Measurements from ENCODE around the gene ZBTB21.

The ZBTB21 gene

DNA sequence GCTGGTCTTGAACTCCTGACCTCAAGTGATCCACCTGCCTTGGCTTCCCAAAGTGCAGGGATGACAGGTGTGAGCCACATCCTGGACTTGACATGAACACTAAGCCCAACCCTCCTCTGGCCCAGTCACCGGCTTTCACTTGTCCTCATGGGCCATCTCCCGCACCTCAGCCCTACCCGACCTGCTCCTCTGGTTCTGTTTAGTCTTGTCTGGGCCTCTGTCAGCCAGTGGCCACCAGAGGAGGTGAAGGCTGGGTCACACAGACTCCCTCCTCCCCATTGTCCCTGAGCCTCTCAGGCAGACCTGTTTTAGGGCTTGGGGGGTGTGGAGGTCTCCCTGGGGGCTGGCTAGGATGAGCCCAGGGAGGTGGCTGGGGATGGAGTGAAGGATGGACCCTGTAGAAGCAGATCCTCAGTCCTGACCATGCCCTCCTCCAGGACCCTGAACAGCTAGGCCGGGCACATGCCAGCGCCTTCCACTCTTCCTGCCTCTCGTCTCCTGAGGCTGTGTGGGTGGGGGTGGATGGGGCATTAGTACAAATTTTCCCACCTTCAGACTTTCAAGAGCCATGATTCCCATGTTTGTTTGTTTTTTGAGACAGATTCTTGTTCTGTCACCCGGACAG lies 34.8 kb upstream of the ZBTB21 start:
- DNase-seq (ENCODE audit: low spot score), result no peak
- Mint-ChIP-seq H3K36me3 (ENCODE audit: low read depth) (no peaks in the 10 kb centered on the region), H3K27ac (no peak overlapping the region), H3K4me1 (ENCODE audit: low read depth) (no peaks in the 10 kb centered on the region), H3K9me3 (no peaks in the 10 kb centered on the region), H3K4me3 (no peak overlapping the region), H3K27me3 (ENCODE audit: low read depth) (no peaks in the 10 kb centered on the region)

DNA sequence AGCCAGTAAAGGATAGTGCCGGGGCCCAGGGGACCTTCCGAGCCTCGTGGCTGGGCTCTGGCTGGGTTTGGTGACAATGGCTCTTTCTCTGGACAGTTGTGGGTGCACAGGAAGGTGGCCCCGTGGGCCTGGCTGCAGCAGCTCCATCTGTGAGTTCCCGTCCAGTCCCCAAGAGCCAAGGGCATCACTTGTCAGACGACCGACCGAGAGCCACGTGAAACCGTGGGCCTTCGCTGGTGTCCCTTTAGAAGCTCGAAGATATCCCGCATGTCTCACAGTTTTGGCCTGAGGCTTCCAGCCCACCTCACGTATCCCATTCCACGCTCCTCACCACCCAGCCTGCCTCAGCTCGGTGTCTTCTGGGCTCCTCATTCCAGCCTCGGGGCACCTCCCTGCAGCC lies 33.8 kb upstream of the ZBTB21 start:
- no peak overlapping the region for H3K4me3 Mint-ChIP-seq
- no peaks in the 10 kb centered on the region for H3K4me1 Mint-ChIP-seq (ENCODE audit: low read depth)
- no peaks in the 10 kb centered on the region for H3K36me3 Mint-ChIP-seq (ENCODE audit: low read depth)
- H3K9me3 Mint-ChIP-seq, result no peaks in the 10 kb centered on the region
- H3K27me3 Mint-ChIP-seq (ENCODE audit: low read depth), result no peaks in the 10 kb centered on the region
- H3K27ac Mint-ChIP-seq, result no peak overlapping the region
- DNase-seq (ENCODE audit: low spot score), result no peak

DNA sequence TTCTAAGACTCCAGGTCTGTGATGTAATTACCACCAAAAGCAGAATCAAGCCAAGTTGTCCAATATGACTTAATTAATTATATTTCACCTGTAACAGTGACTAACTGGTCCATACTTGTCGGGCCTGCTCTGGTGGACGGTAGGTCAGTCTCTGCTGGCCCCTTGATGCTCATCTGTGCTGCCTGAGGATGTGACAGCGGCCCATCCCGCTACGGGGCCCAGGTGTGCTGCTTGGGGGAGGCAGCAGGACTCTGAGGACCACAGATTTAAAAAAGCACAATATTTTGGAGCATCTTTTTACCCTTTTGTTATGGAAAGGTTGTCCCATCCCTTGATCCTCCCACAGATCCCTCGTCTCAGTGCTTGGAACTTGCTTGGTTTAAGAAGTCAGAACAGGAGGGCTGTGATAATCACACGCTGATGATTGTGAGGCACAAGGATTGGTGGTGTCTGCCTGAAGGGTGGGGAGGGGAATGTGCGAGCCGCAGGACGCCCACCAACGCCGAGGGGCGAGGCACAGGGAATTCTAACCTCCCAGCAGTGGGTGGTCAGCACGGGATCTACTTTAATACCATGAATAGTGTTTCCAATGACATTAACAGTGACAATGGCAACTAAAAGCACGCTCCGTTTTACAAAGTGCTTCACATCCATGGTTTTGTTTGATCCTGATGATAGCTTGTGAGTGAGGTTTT lies 33.2 kb upstream of the ZBTB21 start:
- no peak overlapping the region for H3K27ac Mint-ChIP-seq
- DNase-seq (ENCODE audit: low spot score), result no peak
- H3K4me1 Mint-ChIP-seq (ENCODE audit: low read depth), result no peaks in the 10 kb centered on the region
- H3K36me3 Mint-ChIP-seq (ENCODE audit: low read depth), result no peaks in the 10 kb centered on the region
- no peaks in the 10 kb centered on the region for H3K27me3 Mint-ChIP-seq (ENCODE audit: low read depth)
- H3K4me3 Mint-ChIP-seq, result no peak overlapping the region
- no peaks in the 10 kb centered on the region for H3K9me3 Mint-ChIP-seq

DNA sequence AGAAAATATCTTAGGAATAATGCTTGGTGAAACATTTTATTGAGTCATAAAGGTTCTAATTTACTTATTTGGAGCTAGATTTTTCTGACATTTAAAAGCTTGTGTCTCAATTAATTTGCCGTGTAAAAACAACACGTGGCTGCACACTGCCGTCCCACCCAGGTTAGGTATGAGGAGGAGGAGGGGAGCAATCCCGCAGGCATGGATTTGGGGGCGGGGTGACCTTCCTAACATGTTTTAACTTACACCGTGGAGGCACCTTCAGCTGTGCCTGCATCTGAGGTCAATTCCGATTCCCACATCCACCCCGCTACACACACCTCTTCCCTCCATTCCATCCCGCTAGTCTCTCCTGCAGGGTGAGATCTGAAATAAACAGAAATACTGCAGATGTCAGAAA lies 32.5 kb upstream of the ZBTB21 start:
- Mint-ChIP-seq H3K27me3 (ENCODE audit: low read depth) (no peaks in the 10 kb centered on the region), H3K36me3 (ENCODE audit: low read depth) (no peaks in the 10 kb centered on the region), H3K4me3 (no peak overlapping the region), H3K4me1 (ENCODE audit: low read depth) (no peaks in the 10 kb centered on the region), H3K27ac (no peak overlapping the region), H3K9me3 (no peaks in the 10 kb centered on the region)
- no peak for DNase-seq (ENCODE audit: low spot score)

DNA sequence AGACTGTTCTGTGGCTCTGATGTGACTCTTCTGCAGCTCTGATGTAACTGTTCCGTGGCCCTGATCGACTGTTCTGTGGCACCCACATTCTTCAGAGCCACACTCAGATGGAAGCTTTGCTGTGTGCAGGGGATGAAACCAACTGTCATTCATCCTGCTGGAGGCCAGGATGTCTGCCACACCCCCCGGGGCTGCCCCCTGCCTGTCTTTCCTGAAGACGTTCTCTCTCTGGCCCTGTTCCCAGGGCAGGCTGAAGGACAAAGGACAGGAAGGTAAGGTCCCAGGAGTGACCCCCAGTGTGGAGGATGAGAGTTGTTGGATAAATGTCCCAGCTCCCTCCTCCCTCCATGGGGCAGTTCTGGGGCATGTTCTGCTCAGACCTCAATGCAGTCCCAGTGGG lies 31.6 kb upstream of the ZBTB21 start:
- no peak for DNase-seq (ENCODE audit: low spot score)
- Mint-ChIP-seq H3K4me1 (ENCODE audit: low read depth) (no peaks in the 10 kb centered on the region), H3K9me3 (no peaks in the 10 kb centered on the region), H3K36me3 (ENCODE audit: low read depth) (no peaks in the 10 kb centered on the region), H3K27ac (no peak overlapping the region), H3K27me3 (ENCODE audit: low read depth) (no peaks in the 10 kb centered on the region), H3K4me3 (no peak overlapping the region)

DNA sequence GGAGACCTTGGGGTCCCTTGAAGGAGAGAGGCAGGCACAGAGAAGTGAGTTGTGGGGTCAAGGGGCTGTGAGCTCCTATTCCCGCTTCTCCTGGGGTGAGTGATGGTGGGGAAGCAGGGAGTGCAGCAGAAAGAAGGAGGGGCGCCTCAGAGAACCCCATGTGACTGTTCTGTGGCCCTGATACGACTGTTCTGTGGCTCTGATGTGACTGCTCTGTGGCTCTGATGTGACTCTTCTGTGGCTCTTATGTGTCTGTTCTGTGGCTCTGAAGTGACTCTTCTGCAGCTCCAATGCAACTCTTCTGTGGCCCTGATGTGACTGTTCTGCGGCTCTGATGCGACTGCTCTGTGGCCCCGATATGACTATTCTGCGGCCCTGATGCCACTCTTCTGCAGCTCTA lies 31.1 kb upstream of the ZBTB21 start:
- Mint-ChIP-seq H3K27ac (no peak overlapping the region), H3K9me3 (no peaks in the 10 kb centered on the region), H3K4me3 (no peak overlapping the region), H3K27me3 (ENCODE audit: low read depth) (no peaks in the 10 kb centered on the region), H3K4me1 (ENCODE audit: low read depth) (no peaks in the 10 kb centered on the region), H3K36me3 (ENCODE audit: low read depth) (no peaks in the 10 kb centered on the region)
- no peak for DNase-seq (ENCODE audit: low spot score)

DNA sequence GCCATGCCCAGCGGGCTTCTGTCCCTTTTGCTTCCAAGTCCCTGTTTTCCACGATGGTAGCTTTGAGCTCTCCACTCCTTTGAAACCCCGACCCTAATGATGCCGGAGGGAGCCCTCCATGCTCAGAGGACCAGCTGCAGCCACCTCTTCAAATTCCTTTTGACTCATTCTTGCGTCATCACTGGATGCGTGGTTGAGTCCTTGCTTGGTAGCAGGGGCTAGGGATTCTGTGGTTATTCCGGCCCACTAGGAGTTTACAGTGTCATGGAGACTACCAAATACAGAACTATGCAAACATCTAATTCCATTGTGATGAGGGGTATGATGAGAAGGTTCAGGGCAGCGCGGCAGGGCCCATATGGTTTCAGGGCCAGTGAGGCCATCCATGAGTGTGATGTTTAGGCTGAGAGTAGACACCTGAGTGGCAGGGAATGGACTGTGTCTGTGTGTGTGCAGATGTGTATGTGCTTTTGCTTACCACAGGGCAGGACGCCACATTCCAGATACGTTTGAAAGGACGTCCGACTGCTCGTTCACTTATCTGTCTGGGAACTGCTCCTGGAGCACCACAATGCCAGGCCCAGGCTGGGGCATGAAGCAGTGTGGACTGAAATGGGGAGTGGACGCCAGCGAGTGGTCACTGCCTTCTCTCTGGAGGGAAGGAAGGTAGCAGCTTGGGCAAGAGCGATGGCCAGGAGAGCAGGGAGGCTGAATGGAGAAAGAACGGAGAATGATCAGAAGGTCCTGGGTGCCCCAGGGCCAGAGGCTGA lies 30.4 kb upstream of the ZBTB21 start:
- H3K27ac Mint-ChIP-seq, result no peak overlapping the region
- H3K36me3 Mint-ChIP-seq (ENCODE audit: low read depth), result no peaks in the 10 kb centered on the region
- no peaks in the 10 kb centered on the region for H3K9me3 Mint-ChIP-seq
- H3K4me3 Mint-ChIP-seq, result no peak overlapping the region
- DNase-seq (ENCODE audit: low spot score), result no peak
- H3K4me1 Mint-ChIP-seq (ENCODE audit: low read depth), result no peaks in the 10 kb centered on the region
- H3K27me3 Mint-ChIP-seq (ENCODE audit: low read depth), result no peaks in the 10 kb centered on the region

DNA sequence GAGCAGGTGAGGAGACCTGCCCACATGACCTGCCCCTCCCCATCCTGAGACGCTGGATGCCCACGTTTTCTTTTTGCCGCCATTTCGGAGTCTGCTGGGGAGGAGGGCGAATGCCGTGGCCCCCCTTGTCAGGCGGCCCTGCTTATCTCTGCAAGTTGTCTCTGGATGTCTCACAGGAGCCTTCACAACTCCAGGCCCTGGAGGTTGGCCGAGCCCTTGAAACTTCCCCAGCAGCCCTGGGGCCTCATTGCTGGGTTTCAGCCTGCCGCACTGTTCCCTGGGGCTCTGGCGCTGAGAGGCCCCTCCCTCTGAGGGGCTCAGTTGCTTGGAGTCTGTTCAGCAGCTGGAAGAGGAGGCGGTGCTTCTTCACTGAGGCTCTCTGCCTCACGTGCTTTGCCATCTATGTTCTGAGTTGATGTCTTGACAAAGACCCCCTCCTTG lies 29.8 kb upstream of the ZBTB21 start:
- Mint-ChIP-seq H3K4me3 (no peak overlapping the region), H3K27ac (no peak overlapping the region), H3K36me3 (ENCODE audit: low read depth) (no peaks in the 10 kb centered on the region), H3K27me3 (ENCODE audit: low read depth) (no peaks in the 10 kb centered on the region), H3K9me3 (no peaks in the 10 kb centered on the region), H3K4me1 (ENCODE audit: low read depth) (no peaks in the 10 kb centered on the region)
- DNase-seq (ENCODE audit: low spot score), result no peak

DNA sequence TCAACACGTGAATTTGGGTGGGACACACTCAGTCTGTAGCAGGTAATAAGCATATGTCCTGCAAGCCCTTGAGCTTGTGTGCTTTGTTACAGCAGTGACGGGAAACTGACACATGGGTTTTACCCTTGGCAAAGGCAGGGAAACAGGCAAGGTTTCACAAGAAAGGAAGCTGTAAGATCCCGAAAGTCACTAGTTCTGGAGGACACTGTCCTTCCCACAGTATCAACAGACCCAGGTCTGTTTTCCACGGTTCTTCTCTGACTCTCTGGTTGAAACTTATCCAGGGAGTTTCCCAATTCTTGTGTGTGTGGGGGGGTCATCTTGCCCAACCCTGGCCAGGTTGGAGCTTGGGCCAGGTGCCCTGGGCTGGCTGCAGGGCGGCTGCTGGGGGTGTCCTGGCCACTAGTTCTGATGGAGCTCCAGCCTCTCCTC lies 29.3 kb upstream of the ZBTB21 start:
- Mint-ChIP-seq H3K4me1 (ENCODE audit: low read depth) (no peaks in the 10 kb centered on the region), H3K36me3 (ENCODE audit: low read depth) (no peaks in the 10 kb centered on the region), H3K9me3 (no peaks in the 10 kb centered on the region), H3K4me3 (no peak overlapping the region), H3K27ac (no peak overlapping the region), H3K27me3 (ENCODE audit: low read depth) (no peaks in the 10 kb centered on the region)
- no peak for DNase-seq (ENCODE audit: low spot score)

DNA sequence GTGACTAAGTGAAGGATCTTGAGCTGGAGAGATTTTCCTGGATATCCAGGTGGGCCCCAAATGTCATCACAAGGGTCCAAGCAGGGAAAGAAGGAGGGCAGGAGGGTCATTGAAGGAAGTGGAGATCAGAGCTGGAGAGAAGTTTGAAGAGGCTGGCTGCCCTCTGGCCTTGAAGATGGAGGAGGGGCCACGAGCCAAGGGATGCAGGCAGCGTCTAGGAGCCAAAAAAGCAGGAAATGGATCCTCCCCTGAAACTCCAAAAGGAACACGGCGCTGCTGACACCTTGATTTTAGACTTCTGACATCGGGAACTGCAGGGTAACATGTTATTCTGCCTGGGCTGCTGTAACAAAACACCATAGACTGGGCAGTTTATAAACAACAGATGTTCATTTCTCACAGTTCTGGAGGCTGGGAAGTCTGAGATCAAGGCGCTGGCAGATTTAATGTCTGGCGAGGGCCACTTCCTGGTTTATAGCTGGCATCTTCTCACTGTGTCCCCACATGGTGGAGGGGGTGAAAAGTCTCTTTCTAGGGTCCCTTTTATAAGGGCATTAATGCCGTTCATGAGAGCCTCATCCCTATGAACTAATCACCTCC lies 28.8 kb upstream of the ZBTB21 start:
- no peak for DNase-seq (ENCODE audit: low spot score)
- no peaks in the 10 kb centered on the region for H3K27me3 Mint-ChIP-seq (ENCODE audit: low read depth)
- no peaks in the 10 kb centered on the region for H3K9me3 Mint-ChIP-seq
- no peaks in the 10 kb centered on the region for H3K4me1 Mint-ChIP-seq (ENCODE audit: low read depth)
- no peak overlapping the region for H3K4me3 Mint-ChIP-seq
- H3K27ac Mint-ChIP-seq, result no peak overlapping the region
- H3K36me3 Mint-ChIP-seq (ENCODE audit: low read depth), result no peaks in the 10 kb centered on the region

DNA sequence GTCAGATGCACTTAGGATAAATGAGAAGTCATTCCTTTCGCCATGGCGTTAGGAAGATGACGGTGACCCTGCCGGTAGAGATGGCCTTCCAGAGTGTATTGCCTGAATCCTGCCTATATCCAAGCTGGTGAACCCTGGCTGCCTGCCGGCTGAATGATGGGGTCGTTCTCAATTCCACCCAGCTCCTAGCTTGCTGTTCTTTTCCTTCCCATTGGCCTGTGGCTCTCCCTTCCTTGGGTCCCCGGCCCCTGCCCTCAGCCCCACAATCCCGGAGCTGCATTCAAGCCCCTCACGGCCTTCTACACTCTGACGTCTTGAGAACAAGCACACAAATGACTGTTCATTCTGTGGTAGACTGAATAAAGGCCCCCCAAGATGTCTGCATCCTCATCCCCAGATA lies 28.2 kb upstream of the ZBTB21 start:
- no peak overlapping the region for H3K4me3 Mint-ChIP-seq
- H3K36me3 Mint-ChIP-seq (ENCODE audit: low read depth), result no peaks in the 10 kb centered on the region
- H3K27ac Mint-ChIP-seq, result no peak overlapping the region
- H3K9me3 Mint-ChIP-seq, result no peaks in the 10 kb centered on the region
- H3K4me1 Mint-ChIP-seq (ENCODE audit: low read depth), result no peaks in the 10 kb centered on the region
- no peak for DNase-seq (ENCODE audit: low spot score)
- H3K27me3 Mint-ChIP-seq (ENCODE audit: low read depth), result no peaks in the 10 kb centered on the region

DNA sequence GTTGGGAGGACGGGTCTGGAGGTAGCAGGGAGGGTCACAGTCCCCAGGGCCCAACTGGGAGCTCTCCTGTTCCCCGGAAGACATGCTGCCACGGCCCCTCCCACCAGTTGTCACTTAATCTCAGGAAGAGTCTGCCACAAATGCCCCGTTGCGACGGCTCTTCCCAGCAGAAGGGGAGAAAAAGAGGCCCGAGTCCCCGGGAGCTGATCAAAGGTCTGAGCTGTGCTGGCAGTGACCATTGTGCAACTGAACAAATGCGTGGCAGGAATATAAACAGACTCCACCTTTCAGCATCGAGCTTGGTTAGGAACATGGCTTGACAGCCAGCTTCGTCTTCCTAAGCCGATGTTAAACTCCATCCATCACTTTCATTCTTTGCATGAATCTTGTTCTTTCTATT lies 27.8 kb upstream of the ZBTB21 start:
- no peaks in the 10 kb centered on the region for H3K36me3 Mint-ChIP-seq (ENCODE audit: low read depth)
- no peaks in the 10 kb centered on the region for H3K9me3 Mint-ChIP-seq
- no peaks in the 10 kb centered on the region for H3K4me1 Mint-ChIP-seq (ENCODE audit: low read depth)
- no peaks in the 10 kb centered on the region for H3K27me3 Mint-ChIP-seq (ENCODE audit: low read depth)
- no peak overlapping the region for H3K27ac Mint-ChIP-seq
- no peak overlapping the region for H3K4me3 Mint-ChIP-seq
- no peak for DNase-seq (ENCODE audit: low spot score)

DNA sequence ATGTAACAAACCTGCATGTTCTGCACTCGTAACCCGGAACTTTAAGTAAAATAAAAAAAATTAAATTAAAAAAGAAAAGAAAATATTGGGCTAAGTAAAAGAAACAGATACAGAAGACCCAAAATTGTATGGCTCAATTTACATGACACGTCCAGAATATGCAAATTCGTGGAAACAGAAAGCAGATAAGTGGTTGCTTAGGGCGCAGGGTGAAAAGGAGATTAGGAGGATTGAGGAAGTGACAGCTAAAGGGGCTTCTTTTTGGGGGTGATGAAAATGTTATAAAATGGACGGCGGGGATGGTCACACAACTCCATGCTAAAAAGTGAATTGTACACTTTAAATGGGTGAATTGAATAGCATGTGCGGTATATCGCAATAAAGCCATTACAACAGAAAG lies 27.4 kb upstream of the ZBTB21 start:
- Mint-ChIP-seq H3K27ac (no peak overlapping the region), H3K27me3 (ENCODE audit: low read depth) (no peaks in the 10 kb centered on the region), H3K36me3 (ENCODE audit: low read depth) (no peaks in the 10 kb centered on the region), H3K4me1 (ENCODE audit: low read depth) (no peaks in the 10 kb centered on the region), H3K9me3 (no peaks in the 10 kb centered on the region), H3K4me3 (no peak overlapping the region)
- DNase-seq (ENCODE audit: low spot score), result no peak

DNA sequence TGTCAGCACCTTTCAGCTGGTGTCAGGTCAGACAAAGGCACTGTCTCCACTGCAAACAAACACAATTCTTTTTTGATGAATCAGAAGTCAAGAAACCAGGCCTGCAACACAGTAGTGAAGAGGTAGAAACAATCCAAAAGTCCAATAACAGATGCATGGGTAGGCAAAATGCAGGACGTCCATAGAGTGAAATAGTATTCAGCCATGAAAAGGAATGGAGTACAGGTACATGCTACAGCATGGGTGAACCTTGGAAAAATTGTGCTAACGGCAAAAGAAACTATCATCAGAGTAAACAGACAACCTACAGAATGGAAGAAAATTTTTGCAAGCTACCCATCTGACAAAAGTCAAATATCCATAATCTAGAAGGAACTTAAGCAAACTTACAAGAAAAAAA lies 26.2 kb upstream of the ZBTB21 start:
- no peak overlapping the region for H3K27ac Mint-ChIP-seq
- no peaks in the 10 kb centered on the region for H3K9me3 Mint-ChIP-seq
- H3K4me3 Mint-ChIP-seq, result no peak overlapping the region
- H3K36me3 Mint-ChIP-seq (ENCODE audit: low read depth), result no peaks in the 10 kb centered on the region
- H3K27me3 Mint-ChIP-seq (ENCODE audit: low read depth), result peaks cover 2% of the 10 kb centered on the region
- no peaks in the 10 kb centered on the region for H3K4me1 Mint-ChIP-seq (ENCODE audit: low read depth)
- no peak for DNase-seq (ENCODE audit: low spot score)
